ENCODE data around the gene DDR2. TPM values are rescaled to one million over a fixed set of nuclear protein-coding genes. Genes with fewer than 3 reads are reported as not detected.
"Not testable (repeated sequence)": the region's sequence is repeated elsewhere in the genome, so short reads cannot be mapped to it uniquely, and the experiment has no call there.

DDR2 gene
- total and polyA plus RNA-seq, 8 donors, result 6.8 to 117 (median 34.1) TPM

DNA sequence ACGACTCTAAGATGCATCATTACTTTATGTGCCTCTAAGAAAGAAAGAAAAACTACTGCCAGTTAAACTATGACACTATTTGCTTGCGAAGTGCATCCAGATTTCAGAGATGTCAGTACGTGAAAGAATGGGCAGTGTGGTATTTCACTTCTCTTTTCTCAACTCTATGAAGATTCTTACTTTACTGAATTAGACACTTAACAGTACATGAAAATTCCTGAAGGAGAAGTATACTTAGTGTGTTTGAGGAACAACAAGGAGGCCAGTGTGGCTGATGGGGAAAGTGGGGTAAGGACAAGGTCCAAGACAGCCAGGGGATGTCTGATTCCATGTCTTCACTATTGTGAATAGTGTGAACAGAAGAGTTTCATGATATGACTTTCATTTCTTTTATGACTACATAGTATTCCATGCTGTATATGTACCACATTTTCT, 104.4 kb downstream of the DDR2 start:
- H3K4me3 ChIP-seq, result no peak overlapping the region
- no peaks in the 10 kb centered on the region for H3K27me3 ChIP-seq
- peaks cover 7 to 37% (median 21%) of the 10 kb centered on the region in 4 donors for H3K4me1 ChIP-seq
- no peaks in the 10 kb centered on the region for H3K9me3 ChIP-seq
- no peak for DNase-seq
- TF ChIP-seq, protein P1, sequence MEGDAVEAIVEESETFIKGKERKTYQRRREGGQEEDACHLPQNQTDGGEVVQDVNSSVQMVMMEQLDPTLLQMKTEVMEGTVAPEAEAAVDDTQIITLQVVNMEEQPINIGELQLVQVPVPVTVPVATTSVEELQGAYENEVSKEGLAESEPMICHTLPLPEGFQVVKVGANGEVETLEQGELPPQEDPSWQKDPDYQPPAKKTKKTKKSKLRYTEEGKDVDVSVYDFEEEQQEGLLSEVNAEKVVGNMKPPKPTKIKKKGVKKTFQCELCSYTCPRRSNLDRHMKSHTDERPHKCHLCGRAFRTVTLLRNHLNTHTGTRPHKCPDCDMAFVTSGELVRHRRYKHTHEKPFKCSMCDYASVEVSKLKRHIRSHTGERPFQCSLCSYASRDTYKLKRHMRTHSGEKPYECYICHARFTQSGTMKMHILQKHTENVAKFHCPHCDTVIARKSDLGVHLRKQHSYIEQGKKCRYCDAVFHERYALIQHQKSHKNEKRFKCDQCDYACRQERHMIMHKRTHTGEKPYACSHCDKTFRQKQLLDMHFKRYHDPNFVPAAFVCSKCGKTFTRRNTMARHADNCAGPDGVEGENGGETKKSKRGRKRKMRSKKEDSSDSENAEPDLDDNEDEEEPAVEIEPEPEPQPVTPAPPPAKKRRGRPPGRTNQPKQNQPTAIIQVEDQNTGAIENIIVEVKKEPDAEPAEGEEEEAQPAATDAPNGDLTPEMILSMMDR (IDR thresholded peaks at IDR 0.05), result no peak
- no peak for TF ChIP-seq EP300 (IDR thresholded peaks at IDR 0.05)
- TF ChIP-seq POLR2A (IDR thresholded peaks at IDR 0.05), result no peak
- TF ChIP-seq POLR2AphosphoS5 (IDR thresholded peaks at IDR 0.05), result no peak
- no peaks in the 10 kb centered on the region for H3K36me3 ChIP-seq
- 81 to 88% (median 87%) methylated on average over 3 of the region's 3 CpGs for WGBS, 5 donors
- H3K27ac ChIP-seq, result no peak overlapping the region
- intact Hi-C loops (cut with DNase I; ENCODE audit: low total_unique reads), result no loop called here

- H3K27me3 ChIP-seq, result no peaks in the 10 kb centered on the region
- TF ChIP-seq POLR2A (IDR thresholded peaks at IDR 0.05) (no peak), POLR2AphosphoS5 (IDR thresholded peaks at IDR 0.05) (no peak), EP300 (IDR thresholded peaks at IDR 0.05) (no peak)
- TF ChIP-seq, protein P1 (IDR thresholded peaks at IDR 0.05), result no peak
- H3K4me1 ChIP-seq, result peaks cover 0 to 8% (median 2%) of the 10 kb centered on the region in 4 donors
- H3K36me3 ChIP-seq, result peaks cover 0 to 4% (median 0%) of the 10 kb centered on the region in 4 donors
- H3K4me3 ChIP-seq, result no peak overlapping the region
- intact Hi-C loops (cut with DNase I; ENCODE audit: low total_unique reads), result no loop called here
- peak in 1 of 2 donors; percentile 22 for DNase-seq
- no peaks in the 10 kb centered on the region for H3K9me3 ChIP-seq
- no peak overlapping the region for H3K27ac ChIP-seq
- 56 to 67% (median 59%) methylated on average over 4 of the region's 4 CpGs for WGBS, 5 donors
Observed at GRCh38 chr1:162740755-162741154, 108.5 kb downstream of the DDR2 start.

GRCh38 chr1:162741574-162741973, 109.3 kb downstream of the DDR2 start:
- H3K36me3 ChIP-seq, result peaks cover 0 to 4% (median 0%) of the 10 kb centered on the region in 4 donors

GRCh38 chr1:162746264-162746942, 114.1 kb downstream of the DDR2 start:
- 87 to 95% (median 93%) methylated on average over 13 to 14 of the region's 14 CpGs for WGBS, 5 donors
- intact Hi-C loops (cut with DNase I; ENCODE audit: low total_unique reads); H3K9me3 ChIP-seq; H3K4me1 ChIP-seq; H3K27me3 ChIP-seq; H3K27ac ChIP-seq; DNase-seq; H3K36me3 ChIP-seq; H3K4me3 ChIP-seq: not testable (repeated sequence)

More at GRCh38 chr1:162741574-162741973, 109.3 kb downstream of the DDR2 start:
- H3K9me3 ChIP-seq, result no peaks in the 10 kb centered on the region
- TF ChIP-seq POLR2A (IDR thresholded peaks at IDR 0.05) (no peak), POLR2AphosphoS5 (IDR thresholded peaks at IDR 0.05) (no peak), EP300 (IDR thresholded peaks at IDR 0.05) (no peak)
- TF ChIP-seq, protein P1 (IDR thresholded peaks at IDR 0.05), result no peak
- DNase-seq, result no peak
- intact Hi-C loops (cut with DNase I; ENCODE audit: low total_unique reads), result no loop called here
- peaks cover 0 to under 1% (median 0%) of the 10 kb centered on the region in 4 donors for H3K4me1 ChIP-seq
- H3K27me3 ChIP-seq, result no peaks in the 10 kb centered on the region
- 71 to 86% (median 72%) methylated on average over 2 of the region's 2 CpGs for WGBS, 5 donors
- H3K27ac ChIP-seq, result peak overlapping the region in 1 of 5 donors; percentile 22
- H3K4me3 ChIP-seq, result no peak overlapping the region
